Upper lobe of left lung (tissue), 4 donors: ENCODE data around the gene NR3C1.

ENCODE experiments used
- CTCF ChIP-seq, 6 experiments: fragments of 450-650 bp in 4 of 6; fragments of 200-600 bp in 2 of 6; sonication (generic) in 2 of 6; IDR thresholded peaks; one replicate each; pipeline ENCODE4 v1.5.1; 2016 to 2019; ENCODE audit warnings: antibody characterized with exemption in 6 of 6
- EP300 ChIP-seq, 4 donors: sonication (generic); formaldehyde crosslinking; IDR thresholded peaks; one replicate each; pipeline ENCODE4 v1.5.1; 2017; ENCODE audit warnings: antibody characterized with exemption in 4 of 4, control low read depth in 2 of 4
- POLR2A ChIP-seq, 4 donors: fragments of 450-650 bp; IDR thresholded peaks; one replicate each; pipeline ENCODE4 v1.5.1; 2016 to 2017; ENCODE audit warnings: antibody characterized with exemption in 4 of 4, mild to moderate bottlenecking in 2 of 4
- POLR2AphosphoS5 ChIP-seq, 2 donors: sonication (generic); formaldehyde crosslinking; IDR thresholded peaks; one replicate each; pipeline ENCODE4 v1.5.1; 2017; ENCODE audit warnings: antibody characterized with exemption in 2 of 2

GRCh38 chr5:143236682-143237081 lies 166.8 kb downstream of the NR3C1 start:
- TF ChIP-seq POLR2A (IDR thresholded peaks at IDR 0.05) = no peak
- TF ChIP-seq CTCF (IDR thresholded peaks at IDR 0.05) = no peak
- TF ChIP-seq EP300 (IDR thresholded peaks at IDR 0.05) = no peak
- no peak for TF ChIP-seq POLR2AphosphoS5 (IDR thresholded peaks at IDR 0.05)
